Measurements from ENCODE around the gene CNBP. TPM values are rescaled to one million over a fixed set of nuclear protein-coding genes. Genes with fewer than 3 reads are reported as not detected.

The CNBP gene
- total and polyA plus RNA-seq, 9 of the 15 experiments (the other 6 are each of a cell fraction or from before 2014, with no cell fraction given) = 284 to 717 (median 412) TPM

DNA sequence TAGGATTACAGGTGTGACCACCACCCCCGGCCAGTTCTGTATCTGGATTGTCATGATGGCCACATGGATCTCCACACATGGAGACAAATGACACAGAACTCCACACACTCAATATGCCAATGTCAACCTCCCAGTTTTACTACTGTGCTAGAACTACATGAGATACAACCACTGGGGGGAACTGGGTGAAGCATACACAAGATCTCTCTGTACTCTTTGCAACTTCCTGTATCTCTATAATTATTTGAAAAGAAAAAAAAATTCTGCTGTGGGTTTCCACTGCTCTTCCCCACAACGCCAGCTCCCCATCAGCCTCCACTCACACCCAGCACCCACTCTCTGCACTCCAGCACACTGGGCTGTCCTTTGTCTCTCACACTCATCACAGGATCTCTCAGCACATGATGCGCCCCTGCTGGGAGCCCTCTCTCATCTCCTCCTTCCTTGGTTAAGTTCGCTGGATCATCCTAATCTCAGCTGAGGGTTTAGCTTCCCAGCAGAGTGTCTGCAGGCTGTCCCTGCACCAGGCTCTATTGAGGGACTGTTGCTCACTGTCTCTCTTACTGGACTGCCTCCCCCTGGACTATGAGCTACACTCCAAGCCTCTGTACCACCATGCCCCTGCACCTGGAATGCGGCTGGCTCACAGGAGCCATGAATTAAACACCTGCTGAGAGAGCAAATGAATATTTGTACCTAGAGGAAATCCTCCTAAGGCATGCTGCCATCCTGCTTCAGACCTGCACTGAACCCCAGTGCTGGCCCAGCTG is 51.4 kb downstream of the CNBP start (continued):
- TF ChIP-seq, protein P1, sequence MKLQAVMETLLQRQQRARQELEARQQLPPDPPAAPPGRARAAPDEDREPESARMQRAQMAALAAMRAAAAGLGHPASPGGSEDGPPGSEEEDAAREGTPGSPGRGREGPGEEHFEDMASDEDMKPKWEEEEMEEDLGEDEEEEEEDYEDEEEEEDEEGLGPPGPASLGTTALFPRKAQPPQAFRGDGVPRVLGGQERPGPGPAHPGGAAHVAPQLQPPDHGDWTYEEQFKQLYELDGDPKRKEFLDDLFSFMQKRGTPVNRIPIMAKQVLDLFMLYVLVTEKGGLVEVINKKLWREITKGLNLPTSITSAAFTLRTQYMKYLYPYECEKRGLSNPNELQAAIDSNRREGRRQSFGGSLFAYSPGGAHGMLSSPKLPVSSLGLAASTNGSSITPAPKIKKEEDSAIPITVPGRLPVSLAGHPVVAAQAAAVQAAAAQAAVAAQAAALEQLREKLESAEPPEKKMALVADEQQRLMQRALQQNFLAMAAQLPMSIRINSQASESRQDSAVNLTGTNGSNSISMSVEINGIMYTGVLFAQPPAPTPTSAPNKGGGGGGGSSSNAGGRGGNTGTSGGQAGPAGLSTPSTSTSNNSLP (IDR thresholded peaks at IDR 0.05; ENCODE audit: borderline replicate concordance, low read depth, low read length) = no peak
- TF ChIP-seq ZBTB49 (CRISPR knock-in tag; IDR thresholded peaks at IDR 0.05; ENCODE audit: borderline replicate concordance) (no peak), TAF9B (IDR thresholded peaks at IDR 0.05; ENCODE audit: partially characterized antibody) (no peak), ARID2 (IDR thresholded peaks at IDR 0.05) (no peak), GABPB2 (CRISPR knock-in tag; conservative IDR thresholded peaks at IDR 0.05) (no peak), ZNF512 (tag; IDR thresholded peaks at IDR 0.05) (no peak)
- TF ChIP-seq, protein P2, sequence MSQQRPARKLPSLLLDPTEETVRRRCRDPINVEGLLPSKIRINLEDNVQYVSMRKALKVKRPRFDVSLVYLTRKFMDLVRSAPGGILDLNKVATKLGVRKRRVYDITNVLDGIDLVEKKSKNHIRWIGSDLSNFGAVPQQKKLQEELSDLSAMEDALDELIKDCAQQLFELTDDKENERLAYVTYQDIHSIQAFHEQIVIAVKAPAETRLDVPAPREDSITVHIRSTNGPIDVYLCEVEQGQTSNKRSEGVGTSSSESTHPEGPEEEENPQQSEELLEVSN (IDR thresholded peaks at IDR 0.05; ENCODE audit: borderline replicate concordance in 1 of 2, extremely low read depth in 1 of 2, insufficient read depth in 1 of 2, insufficient read length in 1 of 2, low read depth in 1 of 2, low read length in 1 of 2, poor library complexity in 1 of 2, severe bottlenecking in 1 of 2) = no peak

All from K562 (cell line).